NCI-H1417 treated with DMSO at 0.1 percent for 48 hours (cell line): ENCODE results near the gene VPS13D.
"Not testable (repeated sequence)": the region's sequence is repeated elsewhere in the genome, so short reads cannot be mapped to it uniquely, and the experiment has no call there.

Experiments
- DNase-seq: peaks from one replicate; lab custom pipeline; 2025; lab: John Stamatoyannopoulos, UW

Gene VPS13D

GRCh38 chr1:12196641-12197482, 33.0 kb upstream of the VPS13D start:
- DNase-seq = no peak

- no peak for DNase-seq
Observed at GRCh38 chr1:12197483-12197880, 32.3 kb upstream of the VPS13D start.

GRCh38 chr1:12200208-12200607, 29.6 kb upstream of the VPS13D start:
- no peak for DNase-seq

- no peak for DNase-seq
Observed at GRCh38 chr1:12201352-12202189, 28.3 kb upstream of the VPS13D start.

GRCh38 chr1:12202190-12202497, 27.7 kb upstream of the VPS13D start:
- DNase-seq = no peak

- DNase-seq = no peak
Observed at GRCh38 chr1:12202577-12202976, 27.3 kb upstream of the VPS13D start.

- DNase-seq = no peak
Observed at GRCh38 chr1:12203216-12204007, 26.4 kb upstream of the VPS13D start.

GRCh38 chr1:12204140-12204539, 25.7 kb upstream of the VPS13D start:
- DNase-seq = no peak

GRCh38 chr1:12204754-12205658, 24.8 kb upstream of the VPS13D start:
- no peak for DNase-seq

GRCh38 chr1:12206238-12206637, 23.6 kb upstream of the VPS13D start:
- no peak for DNase-seq

GRCh38 chr1:12206792-12207424, 22.9 kb upstream of the VPS13D start:
- no peak for DNase-seq

- DNase-seq = no peak
Observed at GRCh38 chr1:12208271-12208670, 21.6 kb upstream of the VPS13D start.

- no peak for DNase-seq
Observed at GRCh38 chr1:12208764-12209494, 20.9 kb upstream of the VPS13D start.

GRCh38 chr1:12209495-12209832, 20.4 kb upstream of the VPS13D start:
- no peak for DNase-seq

GRCh38 chr1:12215118-12215961, 14.5 kb upstream of the VPS13D start:
- no peak for DNase-seq

- DNase-seq = no peak
Observed at GRCh38 chr1:12219800-12220199, 10.0 kb upstream of the VPS13D start.

GRCh38 chr1:12220890-12221289, 8.9 kb upstream of the VPS13D start:
- no peak for DNase-seq

GRCh38 chr1:12222700-12223099, 7.1 kb upstream of the VPS13D start:
- not testable (repeated sequence) for DNase-seq

GRCh38 chr1:12224092-12224491, 5.7 kb upstream of the VPS13D start:
- not testable (repeated sequence) for DNase-seq
